Endothelial cell of umbilical vein (primary cell): Measurements from ENCODE around the gene ADAM10. TPM values are rescaled to one million over a fixed set of nuclear protein-coding genes. Genes with fewer than 3 reads are reported as not detected.
"Not testable (repeated sequence)": the region's sequence is repeated elsewhere in the genome, so short reads cannot be mapped to it uniquely, and the experiment has no call there.

Experiments used
- BruUV-seq: library from RNA; stranded (reverse); fragments of 400-500 nt; replicated peaks from 2 replicates; lab custom pipeline; 2021; lab: Mats Ljungman, UMichigan
- CTCF ChIA-PET: fragments of 300-600, 350-600 bp; sonication (Branson Sonifier 250); formaldehyde crosslinking; loops from one replicate; lab custom pipeline; 2021; ENCODE audit warnings: antibody characterized with exemption, inconsistent platforms; lab: Charles Lee
- POLR2A ChIA-PET: fragments of 300-600, 350-600 bp; sonication (Branson Sonifier 250); formaldehyde crosslinking; loops from one replicate; lab custom pipeline; 2021; ENCODE audit warnings: antibody characterized with exemption, inconsistent platforms; lab: Charles Lee
- DNase-seq: peaks from one replicate; pipeline ENCODE4 v3.0.0-alpha.2; 2011; ENCODE audit warnings: low read depth, low spot score
- FAIRE-seq: peaks from 2 replicates; lab custom pipeline; 2011; peaks lifted over from hg19 to GRCh38; lab: Jason Lieb, UNC
- H2AFZ ChIP-seq: 2 replicates; pipeline ENCODE4 v1.6.0; 2012; ENCODE audit warnings: low read depth, low read length, control low read depth, inconsistent platforms
- H3K27ac ChIP-seq: 2 replicates; pipeline ENCODE4 v1.5.1; 2011; ENCODE audit warnings: low read depth, mild to moderate bottlenecking, control low read depth, low read length, moderate library complexity; ENCODE audit not compliant: insufficient read depth
- H3K27me3 ChIP-seq, 2 experiments: 2 replicates each; pipeline versions ENCODE4 v1.6.0 to v1.6.1; 2011; ENCODE audit warnings: low read length in 2 of 2, mixed read lengths in 1 of 2; ENCODE audit not compliant: control insufficient read depth in 2 of 2, insufficient read depth in 2 of 2
- H3K36me3 ChIP-seq, 2 experiments: 2 replicates in 1 of 2; 3 replicates in 1 of 2; pipeline ENCODE4 v1.5.1; 2011; ENCODE audit warnings: low read length in 2 of 2, mild to moderate bottlenecking in 1 of 2, moderate library complexity in 1 of 2; ENCODE audit not compliant: control insufficient read depth in 2 of 2, insufficient read depth in 2 of 2; ENCODE audit errors: extremely low read depth in 1 of 2
- H3K4me1 ChIP-seq: 3 replicates; pipeline ENCODE4 v1.5.1; 2011; ENCODE audit warnings: mild to moderate bottlenecking, low read length; ENCODE audit not compliant: control insufficient read depth, insufficient read depth; ENCODE audit errors: extremely low read depth
- H3K4me2 ChIP-seq: 2 replicates; pipeline ENCODE4 v1.6.1; 2011; ENCODE audit warnings: low read length, control low read depth, mixed read lengths; ENCODE audit not compliant: insufficient read depth
- H3K4me3 ChIP-seq, 3 experiments: fragments of 200-600 bp in 1 of 3; sonication (generic), shearing (Covaris generic) in 1 of 3; replicated peaks in 1 of 3; 2 replicates each; pipeline ENCODE4 v1.5.1; 2011 to 2016; ENCODE audit warnings: control low read depth in 3 of 3, low read length in 3 of 3, mild to moderate bottlenecking in 2 of 3, inconsistent platforms in 1 of 3, low read depth in 1 of 3, moderate library complexity in 1 of 3; ENCODE audit not compliant: insufficient read depth in 1 of 3
- H3K79me2 ChIP-seq: 2 replicates; pipeline ENCODE4 v1.6.0; 2012; ENCODE audit warnings: low read length, inconsistent platforms; ENCODE audit not compliant: control insufficient read depth, insufficient read depth
- H3K9ac ChIP-seq: replicated peaks from 2 replicates; pipeline ENCODE3; 2011; ENCODE audit warnings: low read length, control low read depth; ENCODE audit not compliant: insufficient read depth; ENCODE audit errors: extremely low read depth
- H3K9me1 ChIP-seq: replicated peaks from 3 replicates; pipeline ENCODE4 v1.6.0; 2011; ENCODE audit warnings: mild to moderate bottlenecking, low read length; ENCODE audit not compliant: control insufficient read depth, insufficient read depth; ENCODE audit errors: extremely low read depth
- H3K9me3 ChIP-seq: replicated peaks from 2 replicates; pipeline ENCODE4 v1.5.1; 2012; ENCODE audit warnings: low read length, inconsistent platforms; ENCODE audit not compliant: control insufficient read depth, insufficient read depth
- H4K20me1 ChIP-seq: replicated peaks from 2 replicates; pipeline ENCODE3; 2011; ENCODE audit warnings: mild to moderate bottlenecking, low read length; ENCODE audit not compliant: control insufficient read depth, insufficient read depth; ENCODE audit errors: extremely low read depth
- CTCF ChIP-seq, 2 donors: IDR thresholded peaks; 1 replicate in 1 of 2; 2 replicates in 1 of 2; pipeline ENCODE4 v1.5.1; 2011; ENCODE audit warnings: low read length in 2 of 2, mild to moderate bottlenecking in 2 of 2, moderate library complexity in 2 of 2, control low read depth in 1 of 2, inconsistent platforms in 1 of 2, low read depth in 1 of 2; ENCODE audit not compliant: insufficient read depth in 1 of 2; ENCODE audit errors: extremely low read depth in 1 of 2
- EZH2 ChIP-seq: IDR thresholded peaks from 2 replicates; pipeline ENCODE4 v1.6.1; 2012; ENCODE audit warnings: borderline replicate concordance, low read depth, mild to moderate bottlenecking, moderate library complexity, low read length, inconsistent platforms; ENCODE audit not compliant: severe bottlenecking
- FOS ChIP-seq: IDR thresholded peaks from 2 replicates; pipeline ENCODE4 v1.6.1; 2011; ENCODE audit warnings: mild to moderate bottlenecking, low read length, moderate library complexity, borderline replicate concordance; ENCODE audit not compliant: insufficient read depth
- GATA2 ChIP-seq: IDR thresholded peaks from 2 replicates; pipeline ENCODE4 v1.7.0; 2011; ENCODE audit warnings: low read depth, mild to moderate bottlenecking, moderate library complexity, mixed read lengths, low read length; ENCODE audit not compliant: insufficient read length, insufficient read depth
- JUN ChIP-seq: IDR thresholded peaks from 2 replicates; pipeline ENCODE4 v1.6.1; 2011; ENCODE audit warnings: borderline replicate concordance, low read depth; ENCODE audit not compliant: insufficient read length, insufficient read depth
- MAX ChIP-seq: IDR thresholded peaks from 2 replicates; pipeline ENCODE4 v1.6.1; 2011; ENCODE audit not compliant: insufficient read depth, insufficient read length
- MYC ChIP-seq: IDR thresholded peaks from one replicate; pipeline ENCODE4 v1.6.1; 2011; ENCODE audit warnings: mild to moderate bottlenecking, low read depth, low read length
- POLR2A ChIP-seq: IDR thresholded peaks from 2 replicates; pipeline ENCODE4 v1.6.1; 2012; ENCODE audit warnings: low read depth, mild to moderate bottlenecking, control low read depth, low read length
- POLR2AphosphoS5 ChIP-seq: IDR thresholded peaks from 2 replicates; pipeline ENCODE4 v1.6.1; 2012; ENCODE audit warnings: low read depth, mild to moderate bottlenecking, control low read depth, low read length, moderate library complexity; ENCODE audit not compliant: insufficient read depth
- dilution Hi-C: fragments of 300-500 bp; cut with MboI; formaldehyde crosslinking; loops from one replicate; pipeline ENCODE4 v1.15.0; 2019; ENCODE audit warnings: low sequenced_read_pairs; ENCODE audit not compliant: extremely low pct_ligation_motif_present
- intact Hi-C: fragments of 100-400 bp; cut with micrococcal nuclease; formaldehyde crosslinking; loops from one replicate; pipeline ENCODE4 v1.10.0; 2022
- polyA plus RNA-seq, 4 experiments: library from polyadenylated mRNA; depleted of rRNA in 3 of 4; stranded (reverse) in 3 of 4; unstranded in 1 of 4; fragments of >200 nt; gene quantifications; 2 replicates each; pipeline versions ENCODE4 v1.2.1 to v1.2.3, GENCODE V29; 2011 to 2012; ENCODE audit warnings: missing spikeins in 1 of 4
- total RNA-seq: library from RNA; stranded (reverse); gene quantifications from 2 replicates; pipeline ENCODE4 v1.2.3, GENCODE V29; 2021

ADAM10 gene
- total and polyA plus RNA-seq, 2 donors (not counting 3 experiments of a cell fraction or from before 2014, with no cell fraction given): 91.3 to 203 TPM

GRCh38 chr15:58604455-58604923, 145.0 kb downstream of the ADAM10 start:
- H3K9ac ChIP-seq: no peak overlapping the region
- H3K79me2 ChIP-seq: no peaks in the 10 kb centered on the region
- no peak for DNase-seq
- BruUV-seq: no TSS peak
- H4K20me1 ChIP-seq: no peaks in the 10 kb centered on the region
- H3K4me2 ChIP-seq: no peak overlapping the region
- no peaks in the 10 kb centered on the region for H3K9me3 ChIP-seq
- H3K36me3 ChIP-seq: peaks cover 0 to 5% of the 10 kb centered on the region in 2 experiments
- CTCF ChIA-PET: no interaction called here
- FAIRE-seq: no peak
- dilution Hi-C loops: no loop called here
- H3K9me1 ChIP-seq: no peaks in the 10 kb centered on the region
- POLR2A ChIA-PET: no interaction called here
- H3K4me1 ChIP-seq: no peaks in the 10 kb centered on the region
- H3K27ac ChIP-seq: no peak overlapping the region
- TF ChIP-seq FOS: no peak
- no peak for TF ChIP-seq EZH2
- no peak for TF ChIP-seq CTCF (IDR thresholded peaks at IDR 0.05; ENCODE audit: extremely low read depth in 1 of 2, insufficient read depth in 1 of 2, low read depth in 1 of 2, low read length in 2 of 2)
- no peak for TF ChIP-seq JUN
- TF ChIP-seq GATA2: no peak
- TF ChIP-seq MAX: no peak
- TF ChIP-seq MYC: no peak
- no peak for TF ChIP-seq POLR2A
- TF ChIP-seq POLR2AphosphoS5: no peak
- intact Hi-C loops: no loop called here
- no peak overlapping the region for H3K4me3 ChIP-seq
- H2AFZ ChIP-seq: no peak overlapping the region
- no peaks in the 10 kb centered on the region for H3K27me3 ChIP-seq

GRCh38 chr15:58603927-58604326, 145.6 kb downstream of the ADAM10 start:
- BruUV-seq, H3K27me3 ChIP-seq, dilution Hi-C loops, H3K4me2 ChIP-seq, H3K4me1 ChIP-seq, H3K9ac ChIP-seq, H3K4me3 ChIP-seq, H2AFZ ChIP-seq, POLR2A ChIA-PET, H3K9me1 ChIP-seq, H3K79me2 ChIP-seq, intact Hi-C loops, CTCF ChIA-PET, H3K36me3 ChIP-seq, H3K9me3 ChIP-seq, H3K27ac ChIP-seq, H4K20me1 ChIP-seq, DNase-seq, FAIRE-seq: not testable (repeated sequence)
